Hepatocyte (in vitro differentiated cells): ENCODE measurements around the gene STEAP2. TPM values are rescaled to one million over a fixed set of nuclear protein-coding genes. Genes with fewer than 3 reads are reported as not detected.
A peak's percentile ranks its signal among the peaks of the same experiment; 100 is the strongest.

Experiments used
- DNase-seq: peaks from one replicate; pipeline ENCODE4 v3.0.0-alpha.2; 2016; ENCODE audit warnings: low spot score
- H2AFZ ChIP-seq: fragments of 200-600 bp; sonication (generic); 2 replicates; pipeline ENCODE4 v1.6.0; 2016; ENCODE audit warnings: antibody characterized with exemption, mild to moderate bottlenecking
- H3K27ac ChIP-seq: fragments of 200-600 bp; sonication (generic); 2 replicates; pipeline ENCODE4 v1.5.1; 2016; ENCODE audit warnings: mild to moderate bottlenecking
- H3K27me3 ChIP-seq: fragments of 200-600 bp; sonication (generic); 2 replicates; pipeline ENCODE4 v1.6.1; 2016
- H3K36me3 ChIP-seq: fragments of 200-600 bp; sonication (generic); replicated peaks from 2 replicates; pipeline ENCODE4 v1.5.1; 2016; ENCODE audit warnings: low read depth; ENCODE audit not compliant: insufficient read depth
- H3K4me1 ChIP-seq: fragments of 200-600 bp; sonication (generic); 2 replicates; pipeline ENCODE4 v1.5.1; 2016; ENCODE audit warnings: mild to moderate bottlenecking, moderate library complexity; ENCODE audit not compliant: insufficient read depth
- H3K4me2 ChIP-seq: fragments of 200-600 bp; sonication (generic); 2 replicates; pipeline ENCODE4 v1.6.0; 2016
- H3K4me3 ChIP-seq: fragments of 200-600 bp; sonication (generic); 2 replicates; pipeline ENCODE4 v1.5.1; 2016; ENCODE audit warnings: mild to moderate bottlenecking
- H3K79me2 ChIP-seq: fragments of 200-600 bp; sonication (generic); 2 replicates; pipeline ENCODE4 v1.6.0; 2017; ENCODE audit warnings: mild to moderate bottlenecking
- H3K9me2 ChIP-seq: fragments of 200-600 bp; sonication (generic); replicated peaks from 2 replicates; pipeline ENCODE4 v1.6.0; 2017; ENCODE audit warnings: mild to moderate bottlenecking; ENCODE audit not compliant: insufficient read depth
- H3K9me3 ChIP-seq: fragments of 200-600 bp; sonication (generic); 2 replicates; pipeline ENCODE4 v1.5.1; 2016; ENCODE audit warnings: low read depth, mild to moderate bottlenecking
- H4K20me1 ChIP-seq: fragments of 200-600 bp; sonication (generic); 2 replicates; pipeline ENCODE4 v1.6.0; 2016; ENCODE audit warnings: mild to moderate bottlenecking; ENCODE audit not compliant: insufficient read depth, poor library complexity, severe bottlenecking
- EZH2 ChIP-seq: fragments of 200-600 bp; sonication (generic); IDR thresholded peaks from 2 replicates; pipeline ENCODE4 v1.6.1; 2016; ENCODE audit warnings: antibody characterized with exemption, mild to moderate bottlenecking, borderline replicate concordance
- EZH2phosphoT487 ChIP-seq: fragments of 200-600 bp; sonication (generic); IDR thresholded peaks from one replicate; pipeline ENCODE4 v1.6.1; 2018; ENCODE audit warnings: antibody characterized with exemption, mild to moderate bottlenecking, low read depth, moderate library complexity; ENCODE audit not compliant: unreplicated experiment, severe bottlenecking
- WGBS: methylation state at CpG from one replicate; pipeline ENCODE4 v1.1.6; 2016; ENCODE audit warnings: low lambda C conversion rate; ENCODE audit errors: missing lambda C conversion rate; 5-methylcytosine and 5-hydroxymethylcytosine counted together
- polyA plus RNA-seq: library from polyadenylated mRNA; unstranded; fragments of >200 nt; fragmentation: Nextera tagmentation; extraction: Ambion mirVana; gene quantifications from 2 replicates; pipeline ENCODE4 v1.2.1, GENCODE V29; 2016
- total RNA-seq: library from RNA; depleted of rRNA; stranded (reverse); fragments of >200 nt; gene quantifications from 2 replicates; pipeline ENCODE4 v1.2.3, GENCODE V29; 2014
- TF ChIP-seq, protein P1 (sequence below): fragments of 200-600 bp; sonication (generic); IDR thresholded peaks from 2 replicates; pipeline ENCODE4 v1.5.1; 2016; ENCODE audit warnings: antibody characterized with exemption, mild to moderate bottlenecking; ENCODE audit not compliant: poor library complexity

The STEAP2 gene
- total and polyA plus RNA-seq, 2 experiments from 2014 or later = 2.4 to 8.3 TPM

DNA sequence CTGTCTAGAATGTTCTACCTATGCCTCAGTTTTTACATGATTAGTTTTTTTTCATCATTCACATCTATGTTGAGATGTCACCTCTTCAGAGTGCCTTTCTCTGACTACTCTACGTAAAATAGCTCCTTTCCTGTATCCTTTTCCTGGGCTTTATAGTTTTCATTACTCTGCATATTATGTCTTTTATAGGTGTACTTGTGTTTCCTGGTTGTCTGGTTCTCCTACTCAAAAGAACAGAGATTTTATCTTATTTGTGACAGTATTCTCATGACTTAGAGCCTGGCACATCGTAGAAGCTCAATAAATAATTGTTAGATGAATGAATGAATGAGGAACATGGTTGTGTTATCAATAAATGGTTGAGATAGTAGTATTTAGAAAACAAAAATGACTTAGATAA is 39.4 kb upstream of the STEAP2 start:
- TF ChIP-seq, protein P1, sequence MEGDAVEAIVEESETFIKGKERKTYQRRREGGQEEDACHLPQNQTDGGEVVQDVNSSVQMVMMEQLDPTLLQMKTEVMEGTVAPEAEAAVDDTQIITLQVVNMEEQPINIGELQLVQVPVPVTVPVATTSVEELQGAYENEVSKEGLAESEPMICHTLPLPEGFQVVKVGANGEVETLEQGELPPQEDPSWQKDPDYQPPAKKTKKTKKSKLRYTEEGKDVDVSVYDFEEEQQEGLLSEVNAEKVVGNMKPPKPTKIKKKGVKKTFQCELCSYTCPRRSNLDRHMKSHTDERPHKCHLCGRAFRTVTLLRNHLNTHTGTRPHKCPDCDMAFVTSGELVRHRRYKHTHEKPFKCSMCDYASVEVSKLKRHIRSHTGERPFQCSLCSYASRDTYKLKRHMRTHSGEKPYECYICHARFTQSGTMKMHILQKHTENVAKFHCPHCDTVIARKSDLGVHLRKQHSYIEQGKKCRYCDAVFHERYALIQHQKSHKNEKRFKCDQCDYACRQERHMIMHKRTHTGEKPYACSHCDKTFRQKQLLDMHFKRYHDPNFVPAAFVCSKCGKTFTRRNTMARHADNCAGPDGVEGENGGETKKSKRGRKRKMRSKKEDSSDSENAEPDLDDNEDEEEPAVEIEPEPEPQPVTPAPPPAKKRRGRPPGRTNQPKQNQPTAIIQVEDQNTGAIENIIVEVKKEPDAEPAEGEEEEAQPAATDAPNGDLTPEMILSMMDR = no peak
- H3K27me3 ChIP-seq = no peaks in the 10 kb centered on the region
- H3K79me2 ChIP-seq = no peaks in the 10 kb centered on the region
- H3K36me3 ChIP-seq = no peaks in the 10 kb centered on the region
- H3K4me1 ChIP-seq = no peaks in the 10 kb centered on the region
- H3K4me3 ChIP-seq = no peak overlapping the region
- H3K9me2 ChIP-seq = no peaks in the 10 kb centered on the region
- H4K20me1 ChIP-seq = no peaks in the 10 kb centered on the region
- no peak overlapping the region for H3K27ac ChIP-seq
- no peak overlapping the region for H2AFZ ChIP-seq
- no peak for DNase-seq
- 88% methylated on average over 2 of the region's 2 CpGs for WGBS
- no peaks in the 10 kb centered on the region for H3K9me3 ChIP-seq
- H3K4me2 ChIP-seq = no peak overlapping the region

DNA sequence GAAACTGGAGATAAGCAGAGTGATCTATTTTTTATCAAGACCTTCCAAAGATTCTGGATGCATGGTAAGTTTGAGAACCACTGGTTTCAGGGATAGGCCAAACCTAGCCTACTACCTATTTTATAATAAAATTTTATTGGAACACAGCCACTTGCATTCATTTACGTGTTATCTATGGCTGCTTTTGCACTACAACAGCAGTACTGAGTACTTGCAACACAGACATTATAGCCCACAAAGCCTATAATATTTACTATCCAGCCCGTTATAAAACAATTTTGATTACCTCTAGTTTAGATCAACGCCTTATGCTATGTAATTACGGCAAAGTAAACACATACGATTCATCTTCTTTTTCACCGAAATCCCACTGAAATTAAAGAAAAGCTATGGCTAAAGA is 38.9 kb upstream of the STEAP2 start:
- Histone ChIP-seq H4K20me1 (no peaks in the 10 kb centered on the region), H3K4me3 (no peak overlapping the region), H3K9me3 (no peaks in the 10 kb centered on the region), H3K79me2 (no peaks in the 10 kb centered on the region), H3K27ac (no peak overlapping the region), H3K9me2 (no peaks in the 10 kb centered on the region), H3K36me3 (no peaks in the 10 kb centered on the region), H2AFZ (no peak overlapping the region), H3K4me2 (peak overlapping the region; percentile 13), H3K27me3 (no peaks in the 10 kb centered on the region), H3K4me1 (no peaks in the 10 kb centered on the region)
- TF ChIP-seq, protein P1 = no peak
- TF ChIP-seq EZH2 = no peak
- TF ChIP-seq EZH2phosphoT487 = no peak
- WGBS = 92% methylated on average over 6 of the region's 6 CpGs
- no peak for DNase-seq

DNA sequence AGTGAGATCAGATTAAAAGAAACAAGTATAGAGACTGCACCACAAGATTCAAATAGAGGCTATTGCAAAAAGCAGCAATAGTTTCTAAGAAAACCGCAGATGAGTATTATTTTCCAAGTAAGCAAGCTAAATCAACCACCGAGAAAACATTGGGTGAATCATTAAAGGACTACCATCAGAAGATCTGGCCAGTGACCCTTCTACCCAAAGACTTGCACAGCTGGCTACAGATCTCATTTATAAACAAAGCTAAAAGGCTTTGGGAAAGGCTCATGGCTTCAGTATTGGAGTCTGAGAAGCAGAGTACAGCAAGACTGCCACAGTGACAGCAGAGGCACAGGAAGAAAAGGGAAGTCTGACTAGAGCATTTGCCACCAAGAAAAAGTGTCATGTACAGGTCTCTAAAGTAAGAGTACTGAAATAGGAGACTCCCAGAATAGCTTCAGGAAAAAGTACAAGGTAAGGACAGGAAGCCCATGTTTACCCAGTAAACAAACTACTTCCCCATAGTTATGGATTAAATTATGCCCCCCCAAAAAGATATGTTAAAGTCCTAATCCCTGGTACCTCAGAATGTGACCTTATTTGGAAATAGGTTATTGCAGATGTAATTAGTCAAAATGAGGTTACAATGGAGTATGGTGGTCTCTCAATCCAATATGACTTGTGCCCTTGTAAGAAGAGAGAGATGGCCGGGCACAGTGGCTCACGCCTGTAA is 38.3 kb upstream of the STEAP2 start:
- peak overlapping the region; percentile 13 for H3K4me2 ChIP-seq
- no peaks in the 10 kb centered on the region for H4K20me1 ChIP-seq
- no peaks in the 10 kb centered on the region for H3K9me2 ChIP-seq
- no peak for DNase-seq
- TF ChIP-seq EZH2 (no peak), EZH2phosphoT487 (no peak)
- TF ChIP-seq, protein P1 = no peak
- H3K27ac ChIP-seq = no peak overlapping the region
- no peaks in the 10 kb centered on the region for H3K36me3 ChIP-seq
- no peaks in the 10 kb centered on the region for H3K79me2 ChIP-seq
- no peaks in the 10 kb centered on the region for H3K4me1 ChIP-seq
- H2AFZ ChIP-seq = no peak overlapping the region
- 79% methylated on average over 4 of the region's 4 CpGs for WGBS
- no peaks in the 10 kb centered on the region for H3K9me3 ChIP-seq
- H3K27me3 ChIP-seq = no peaks in the 10 kb centered on the region
- H3K4me3 ChIP-seq = no peak overlapping the region
